MM.1S (cell line): ENCODE measurements around the gene CADM2.

Source experiments
- DNase-seq: peaks from one replicate; pipeline ENCODE4 v3.0.0-alpha.2; 2015
- H2AFZ ChIP-seq: fragments of 300-600 bp; sonication (generic); 2 replicates; pipeline ENCODE4 v1.6.0; 2016; ENCODE audit warnings: antibody characterized with exemption, low read length
- H3F3A ChIP-seq: fragments of 300-600 bp; sonication (generic); 2 replicates; pipeline ENCODE4 v1.6.1; 2016; ENCODE audit warnings: mild to moderate bottlenecking, antibody characterized with exemption, low read length, moderate library complexity, mixed read lengths; ENCODE audit not compliant: insufficient read depth
- H3K27ac ChIP-seq: fragments of 300-600 bp; sonication (generic); 2 replicates; pipeline ENCODE4 v1.5.1; 2016; ENCODE audit warnings: mild to moderate bottlenecking, low read length
- H3K27me3 ChIP-seq: fragments of 300-600 bp; sonication (generic); replicated peaks from 2 replicates; pipeline ENCODE4 v1.6.0; 2016; ENCODE audit warnings: low read length; ENCODE audit not compliant: insufficient read depth
- H3K36me3 ChIP-seq: fragments of 300-600 bp; sonication (generic); replicated peaks from 2 replicates; pipeline ENCODE4 v1.6.1; 2016; ENCODE audit warnings: mild to moderate bottlenecking, low read length, mixed read lengths; ENCODE audit not compliant: insufficient read depth
- H3K4me1 ChIP-seq: fragments of 300-600 bp; sonication (generic); 2 replicates; pipeline ENCODE4 v1.6.1; 2016; ENCODE audit warnings: low read length, mixed read lengths
- H3K4me2 ChIP-seq: fragments of 300-600 bp; sonication (generic); 2 replicates; pipeline ENCODE4 v1.6.0; 2016; ENCODE audit warnings: low read depth, low read length
- H3K4me3 ChIP-seq: fragments of 300-600 bp; sonication (generic); 2 replicates; pipeline ENCODE4 v1.5.1; 2016; ENCODE audit warnings: low read length, mixed read lengths
- H3K79me2 ChIP-seq: fragments of 300-600 bp; sonication (generic); 2 replicates; pipeline ENCODE4 v1.6.1; 2016; ENCODE audit warnings: mixed run types, low read length, mixed read lengths
- H3K9ac ChIP-seq: fragments of 300-600 bp; sonication (generic); 2 replicates; pipeline ENCODE4 v1.6.1; 2016; ENCODE audit warnings: low read length, mixed read lengths
- H3K9me2 ChIP-seq: fragments of 300-600 bp; sonication (generic); replicated peaks from 2 replicates; pipeline ENCODE4 v1.6.1; 2016; ENCODE audit warnings: mild to moderate bottlenecking, low read length, mixed read lengths; ENCODE audit not compliant: insufficient read depth
- H3K9me3 ChIP-seq: fragments of 300-600 bp; sonication (generic); replicated peaks from 2 replicates; pipeline ENCODE4 v1.6.1; 2016; ENCODE audit warnings: mild to moderate bottlenecking, low read length, mixed read lengths; ENCODE audit not compliant: insufficient read depth
- H4K20me1 ChIP-seq: fragments of 300-600 bp; sonication (generic); 2 replicates; pipeline ENCODE4 v1.6.1; 2016; ENCODE audit warnings: mild to moderate bottlenecking, low read length, moderate library complexity, mixed read lengths; ENCODE audit not compliant: insufficient read depth
- EZH2 ChIP-seq: fragments of 300-600 bp; sonication (generic); optimal IDR thresholded peaks from 2 replicates; pipeline ENCODE3; 2017; ENCODE audit warnings: low read depth, mild to moderate bottlenecking, antibody characterized with exemption, low read length, mixed read lengths
- EZH2phosphoT487 ChIP-seq: fragments of 300-600 bp; sonication (generic); IDR thresholded peaks from 2 replicates; pipeline ENCODE4 v1.6.1; 2018; ENCODE audit warnings: antibody characterized with exemption, low read length
- TF ChIP-seq, protein P1 (sequence below): fragments of 300-600 bp; sonication (generic); IDR thresholded peaks from 2 replicates; pipeline ENCODE4 v1.5.1; 2016; ENCODE audit warnings: antibody characterized with exemption, low read length, mixed read lengths

The CADM2 gene

DNA sequence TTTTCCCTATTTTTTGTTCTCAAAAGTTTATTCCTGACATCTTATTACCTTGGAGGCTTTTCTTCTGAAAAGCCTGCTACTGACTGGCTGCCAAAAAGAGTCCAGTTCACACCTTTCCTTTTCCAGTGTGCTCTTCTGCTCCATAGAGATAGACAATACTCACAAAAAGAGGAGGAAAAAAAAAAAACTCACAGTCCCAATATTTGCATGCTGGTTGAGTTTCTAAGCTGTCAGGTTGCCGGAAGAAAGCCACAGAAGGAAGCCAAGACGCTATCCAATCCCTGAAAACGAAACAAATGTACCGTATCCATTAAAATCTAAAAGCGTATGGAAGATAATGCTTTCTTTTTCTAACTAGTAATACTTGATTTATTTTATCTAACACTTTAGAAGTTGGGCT is 299.5 kb downstream of the CADM2 start:
- H3K4me2 ChIP-seq, result no peak overlapping the region
- H3K9me3 ChIP-seq, result no peaks in the 10 kb centered on the region
- H3K9me2 ChIP-seq, result no peaks in the 10 kb centered on the region
- H3F3A ChIP-seq, result no peaks in the 10 kb centered on the region
- H3K9ac ChIP-seq, result no peak overlapping the region
- H4K20me1 ChIP-seq, result no peaks in the 10 kb centered on the region
- H3K4me3 ChIP-seq, result no peak overlapping the region
- TF ChIP-seq EZH2, result no peak
- no peak for TF ChIP-seq EZH2phosphoT487
- TF ChIP-seq, protein P1, sequence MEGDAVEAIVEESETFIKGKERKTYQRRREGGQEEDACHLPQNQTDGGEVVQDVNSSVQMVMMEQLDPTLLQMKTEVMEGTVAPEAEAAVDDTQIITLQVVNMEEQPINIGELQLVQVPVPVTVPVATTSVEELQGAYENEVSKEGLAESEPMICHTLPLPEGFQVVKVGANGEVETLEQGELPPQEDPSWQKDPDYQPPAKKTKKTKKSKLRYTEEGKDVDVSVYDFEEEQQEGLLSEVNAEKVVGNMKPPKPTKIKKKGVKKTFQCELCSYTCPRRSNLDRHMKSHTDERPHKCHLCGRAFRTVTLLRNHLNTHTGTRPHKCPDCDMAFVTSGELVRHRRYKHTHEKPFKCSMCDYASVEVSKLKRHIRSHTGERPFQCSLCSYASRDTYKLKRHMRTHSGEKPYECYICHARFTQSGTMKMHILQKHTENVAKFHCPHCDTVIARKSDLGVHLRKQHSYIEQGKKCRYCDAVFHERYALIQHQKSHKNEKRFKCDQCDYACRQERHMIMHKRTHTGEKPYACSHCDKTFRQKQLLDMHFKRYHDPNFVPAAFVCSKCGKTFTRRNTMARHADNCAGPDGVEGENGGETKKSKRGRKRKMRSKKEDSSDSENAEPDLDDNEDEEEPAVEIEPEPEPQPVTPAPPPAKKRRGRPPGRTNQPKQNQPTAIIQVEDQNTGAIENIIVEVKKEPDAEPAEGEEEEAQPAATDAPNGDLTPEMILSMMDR, result no peak
- no peak overlapping the region for H3K27ac ChIP-seq
- peaks cover 8% of the 10 kb centered on the region for H3K4me1 ChIP-seq
- no peaks in the 10 kb centered on the region for H3K79me2 ChIP-seq
- no peak overlapping the region for H2AFZ ChIP-seq
- no peak for DNase-seq
- H3K36me3 ChIP-seq, result no peaks in the 10 kb centered on the region
- no peaks in the 10 kb centered on the region for H3K27me3 ChIP-seq

DNA sequence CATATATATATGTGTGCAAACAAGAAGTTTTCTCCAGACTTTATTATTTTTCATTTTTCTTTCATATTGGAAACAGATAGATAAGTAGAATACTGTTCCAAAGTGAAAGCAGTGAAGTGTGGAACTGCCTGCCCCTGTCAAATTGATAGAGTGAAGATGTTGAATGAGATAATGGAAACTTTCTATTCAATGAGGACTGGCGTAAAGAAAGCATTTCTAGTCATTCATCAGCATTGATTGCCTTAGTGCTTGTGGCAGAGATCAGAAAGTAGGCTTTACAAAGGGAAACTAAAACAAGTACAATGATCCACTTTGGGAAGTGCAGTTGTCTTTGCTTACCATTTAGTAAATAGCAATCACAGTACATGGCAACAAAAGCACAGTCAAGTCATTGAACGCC is 300.0 kb downstream of the CADM2 start:
- no peaks in the 10 kb centered on the region for H3F3A ChIP-seq
- H3K4me2 ChIP-seq, result no peak overlapping the region
- no peaks in the 10 kb centered on the region for H4K20me1 ChIP-seq
- H3K4me1 ChIP-seq, result peaks cover 8% of the 10 kb centered on the region
- H3K27me3 ChIP-seq, result no peaks in the 10 kb centered on the region
- no peak overlapping the region for H3K4me3 ChIP-seq
- H3K27ac ChIP-seq, result no peak overlapping the region
- TF ChIP-seq, protein P1, result no peak
- TF ChIP-seq EZH2, result no peak
- no peak overlapping the region for H2AFZ ChIP-seq
- H3K9me3 ChIP-seq, result no peaks in the 10 kb centered on the region
- H3K79me2 ChIP-seq, result no peaks in the 10 kb centered on the region
- DNase-seq, result no peak
- H3K9ac ChIP-seq, result no peak overlapping the region
- H3K9me2 ChIP-seq, result no peaks in the 10 kb centered on the region
- no peaks in the 10 kb centered on the region for H3K36me3 ChIP-seq

DNA sequence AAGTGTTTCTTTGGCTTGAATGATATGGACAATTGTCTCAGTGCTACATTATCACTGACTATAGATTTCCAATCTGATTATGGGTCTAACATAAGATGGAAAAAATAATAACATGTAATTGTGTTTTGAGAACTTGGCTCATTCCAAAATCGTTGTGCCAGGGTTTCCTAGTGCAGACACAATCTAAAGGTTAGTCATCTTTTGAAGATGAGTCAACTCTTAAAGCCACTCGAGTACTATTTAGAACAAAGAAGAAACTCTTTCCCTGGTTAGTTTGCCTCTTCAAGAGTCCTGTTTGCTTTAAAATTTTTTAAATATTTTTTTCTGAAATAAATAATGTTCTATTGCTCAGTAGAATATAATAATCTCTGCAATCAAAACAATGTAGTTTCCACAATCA is 301.0 kb downstream of the CADM2 start:
- H3F3A ChIP-seq, result no peaks in the 10 kb centered on the region
- no peaks in the 10 kb centered on the region for H3K9me3 ChIP-seq
- no peaks in the 10 kb centered on the region for H3K9me2 ChIP-seq
- no peak overlapping the region for H3K9ac ChIP-seq
- peaks cover 8% of the 10 kb centered on the region for H3K4me1 ChIP-seq
- no peak for TF ChIP-seq EZH2phosphoT487
- TF ChIP-seq, protein P1, result no peak
- TF ChIP-seq EZH2, result no peak
- H2AFZ ChIP-seq, result no peak overlapping the region
- no peaks in the 10 kb centered on the region for H3K27me3 ChIP-seq
- no peaks in the 10 kb centered on the region for H3K36me3 ChIP-seq
- no peaks in the 10 kb centered on the region for H4K20me1 ChIP-seq
- H3K79me2 ChIP-seq, result no peaks in the 10 kb centered on the region
- H3K4me2 ChIP-seq, result no peak overlapping the region
- H3K27ac ChIP-seq, result no peak overlapping the region
- H3K4me3 ChIP-seq, result no peak overlapping the region
- DNase-seq, result no peak

DNA sequence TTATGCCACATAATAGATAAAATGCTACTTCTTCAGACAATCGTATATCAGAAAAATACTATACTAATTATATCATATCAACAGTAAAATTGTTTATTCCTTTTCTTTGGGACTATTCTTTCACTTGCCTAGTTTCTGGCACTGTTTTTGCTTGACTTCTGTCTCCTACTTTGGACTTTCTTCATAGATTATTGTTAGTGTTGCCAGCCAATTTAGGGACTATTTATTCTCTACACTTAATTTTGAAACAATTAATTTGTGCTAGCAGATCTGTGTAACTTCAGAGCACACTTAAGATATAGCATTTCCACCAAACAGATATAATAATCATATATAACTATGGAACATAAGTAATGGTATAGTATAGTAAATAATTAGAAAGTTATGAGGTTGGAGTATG is 305.6 kb downstream of the CADM2 start:
- Histone ChIP-seq H3K9me3 (no peaks in the 10 kb centered on the region), H3K79me2 (no peaks in the 10 kb centered on the region), H3K4me2 (no peak overlapping the region), H3K4me3 (no peak overlapping the region), H3K27me3 (no peaks in the 10 kb centered on the region), H3F3A (no peaks in the 10 kb centered on the region), H3K9me2 (no peaks in the 10 kb centered on the region), H2AFZ (no peak overlapping the region), H4K20me1 (no peaks in the 10 kb centered on the region), H3K27ac (no peak overlapping the region), H3K4me1 (no peaks in the 10 kb centered on the region), H3K36me3 (no peaks in the 10 kb centered on the region), H3K9ac (no peak overlapping the region)
- DNase-seq, result no peak
- TF ChIP-seq, protein P1, result no peak
- no peak for TF ChIP-seq EZH2phosphoT487
- no peak for TF ChIP-seq EZH2
